Neural cell (in vitro differentiated cells): ENCODE measurements around the gene HGF.

Source experiments
- EP300 ChIP-seq: fragments of 450-650 bp; conservative IDR thresholded peaks from 2 replicates; pipeline ENCODE4 v1.6.1; 2014; ENCODE audit warnings: antibody characterized with exemption, mild to moderate bottlenecking, moderate library complexity; ENCODE audit not compliant: poor library complexity, severe bottlenecking
- MXI1 ChIP-seq: fragments of 450-650 bp; conservative IDR thresholded peaks from 2 replicates; pipeline ENCODE4 v1.6.1; 2014; ENCODE audit warnings: antibody characterized with exemption, mild to moderate bottlenecking; ENCODE audit not compliant: poor library complexity, severe bottlenecking

DNA sequence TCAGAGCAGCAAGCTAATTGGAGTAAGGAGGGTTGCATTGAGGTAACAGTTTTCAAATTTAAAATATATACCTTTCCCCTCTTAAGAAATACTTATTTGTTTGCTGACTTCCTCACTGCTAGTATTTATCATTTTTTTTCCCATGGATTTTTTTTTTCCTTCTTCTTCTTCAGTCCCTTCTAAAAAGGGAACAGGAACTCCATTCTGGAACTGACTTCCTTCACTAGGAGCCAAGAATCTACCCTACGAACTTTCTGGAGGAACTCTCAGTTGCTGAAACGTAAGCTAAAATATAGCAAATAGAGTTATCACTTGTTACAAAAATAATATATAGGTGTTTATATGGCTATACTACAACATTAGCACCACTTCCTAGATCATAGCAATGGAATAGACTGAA, 95.4 kb downstream of the HGF start:
- no peak for TF ChIP-seq MXI1
- no peak for TF ChIP-seq EP300
